SK-N-SH (cell line): Measurements from ENCODE around the gene SLC5A1. TPM values are rescaled to one million over a fixed set of nuclear protein-coding genes. Genes with fewer than 3 reads are reported as not detected.

Experiments
- CTCF ChIA-PET: fragments of 300-600, 350-600 bp; formaldehyde crosslinking; extraction: SDS; loops from one replicate; lab custom pipeline; 2021; lab: Yijun Ruan, JAX
- POLR2A ChIA-PET: fragments of 350-600 bp; sonication (Branson Sonifier 250); formaldehyde crosslinking; extraction: SDS; loops from one replicate; lab custom pipeline; 2020; ENCODE audit warnings: antibody characterized with exemption, inconsistent platforms; lab: Yijun Ruan, JAX
- DNase-seq: peaks from one replicate; pipeline ENCODE4 v3.0.0; 2012
- H2AFZ ChIP-seq: fragments of 200-600 bp; sonication (generic); 2 replicates; pipeline ENCODE4 v1.8.1; 2016; ENCODE audit warnings: antibody characterized with exemption, mild to moderate bottlenecking, low read depth
- H3F3A ChIP-seq: fragments of 200-600 bp; sonication (generic); replicated peaks from 2 replicates; pipeline ENCODE3; 2016; ENCODE audit warnings: antibody characterized with exemption, mild to moderate bottlenecking; ENCODE audit not compliant: insufficient read depth
- H3K27ac ChIP-seq, 2 experiments: fragments of 200-500 bp in 1 of 2; fragments of 200-600 bp in 1 of 2; sonication (Bioruptor generic) in 1 of 2; sonication (generic), shearing (Covaris generic) in 1 of 2; 2 replicates each; pipeline versions ENCODE4 v1.5.1 to v1.6.1; 2014 to 2016; ENCODE audit warnings: low read depth in 2 of 2, inconsistent platforms in 1 of 2, low read length in 1 of 2, mild to moderate bottlenecking in 1 of 2, mixed read lengths in 1 of 2
- H3K27me3 ChIP-seq: fragments of 200-600 bp; sonication (generic), shearing (Covaris generic); 2 replicates; pipeline ENCODE4 v1.6.1; 2016; ENCODE audit warnings: mixed run types; ENCODE audit not compliant: insufficient read depth
- H3K36me3 ChIP-seq, 2 experiments: fragments of 200-500 bp in 1 of 2; fragments of 200-600 bp in 1 of 2; sonication (Bioruptor generic) in 1 of 2; sonication (generic) in 1 of 2; replicated peaks in 1 of 2; 2 replicates each; pipeline versions ENCODE3 to v1.5.1; 2014 to 2016; ENCODE audit warnings: low read length in 1 of 2, mild to moderate bottlenecking in 1 of 2; ENCODE audit not compliant: insufficient read depth in 2 of 2, control insufficient read depth in 1 of 2
- H3K4me1 ChIP-seq, 2 experiments: fragments of 200-500 bp in 1 of 2; fragments of 200-600 bp in 1 of 2; sonication (Bioruptor generic) in 1 of 2; sonication (generic), shearing (Covaris generic) in 1 of 2; 2 replicates each; pipeline versions ENCODE4 v1.5.1 to v1.6.1; 2014 to 2016; ENCODE audit warnings: low read depth in 1 of 2, low read length in 1 of 2, mixed run types in 1 of 2; ENCODE audit not compliant: insufficient read depth in 2 of 2, control insufficient read depth in 1 of 2
- H3K4me2 ChIP-seq: fragments of 200-600 bp; sonication (generic), shearing (Covaris generic); 2 replicates; pipeline ENCODE4 v1.6.1; 2017; ENCODE audit warnings: mixed run types
- H3K4me3 ChIP-seq, 2 experiments: fragments of 200-500 bp in 1 of 2; fragments of 200-600 bp in 1 of 2; sonication (Bioruptor generic) in 1 of 2; sonication (generic), shearing (Covaris generic) in 1 of 2; 2 replicates each; pipeline versions ENCODE4 v1.5.1 to v1.8.1; 2014 to 2016; ENCODE audit warnings: low read depth in 2 of 2, inconsistent platforms in 1 of 2, low read length in 1 of 2, mild to moderate bottlenecking in 1 of 2, mixed read lengths in 1 of 2, moderate library complexity in 1 of 2
- H3K79me2 ChIP-seq: fragments of 200-600 bp; sonication (generic); 2 replicates; pipeline ENCODE4 v1.8.1; 2017; ENCODE audit warnings: mild to moderate bottlenecking; ENCODE audit not compliant: insufficient read depth
- H3K9ac ChIP-seq: fragments of 200-600 bp; sonication (generic); 2 replicates; pipeline ENCODE4 v1.6.1; 2017; ENCODE audit warnings: mixed run types
- H3K9me2 ChIP-seq: fragments of 200-600 bp; sonication (generic); 2 replicates; pipeline ENCODE4 v1.6.1; 2017; ENCODE audit warnings: mixed run types
- H3K9me3 ChIP-seq: fragments of 200-600 bp; sonication (generic); 2 replicates; pipeline ENCODE4 v1.6.1; 2017; ENCODE audit warnings: mixed run types, mild to moderate bottlenecking, moderate library complexity
- H4K20me1 ChIP-seq: fragments of 200-600 bp; sonication (generic); 2 replicates; pipeline ENCODE4 v1.6.1; 2017; ENCODE audit warnings: mild to moderate bottlenecking, mixed run types; ENCODE audit not compliant: insufficient read depth
- CTCF ChIP-seq: fragments of 200-600 bp; sonication (generic); IDR thresholded peaks from 2 replicates; pipeline ENCODE4 v1.6.1; 2017; ENCODE audit warnings: antibody characterized with exemption, mild to moderate bottlenecking, moderate library complexity
- ELF1 ChIP-seq: IDR thresholded peaks from 2 replicates; pipeline ENCODE4 v1.4.0; 2012
- EP300 ChIP-seq, 2 experiments: IDR thresholded peaks; 2 replicates each; pipeline versions ENCODE4 v1.4.0 to v1.6.1; 2012; ENCODE audit warnings: borderline replicate concordance in 1 of 2, low read depth in 1 of 2, low read length in 1 of 2
- FOSL2 ChIP-seq: IDR thresholded peaks from 2 replicates; pipeline ENCODE4 v1.4.0; 2012; ENCODE audit warnings: low read depth, mild to moderate bottlenecking, moderate library complexity, borderline replicate concordance
- FOXM1 ChIP-seq: IDR thresholded peaks from 2 replicates; pipeline ENCODE4 v1.4.0; 2012; ENCODE audit warnings: low read depth, mild to moderate bottlenecking
- GABPA ChIP-seq: IDR thresholded peaks from 2 replicates; pipeline ENCODE4 v1.4.0; 2012; ENCODE audit warnings: low read depth, mild to moderate bottlenecking
- JUND ChIP-seq: IDR thresholded peaks from 2 replicates; pipeline ENCODE4 v1.4.0; 2012
- NFIC ChIP-seq: IDR thresholded peaks from 2 replicates; pipeline ENCODE4 v1.4.0; 2012; ENCODE audit warnings: borderline replicate concordance
- POLR2AphosphoS5 ChIP-seq: IDR thresholded peaks from 2 replicates; pipeline ENCODE4 v1.6.1; 2012; ENCODE audit warnings: low read depth, low read length
- RAD21 ChIP-seq: IDR thresholded peaks from 2 replicates; pipeline ENCODE4 v1.6.1; 2012; ENCODE audit warnings: mild to moderate bottlenecking, low read length
- RFX5 ChIP-seq: IDR thresholded peaks from 2 replicates; pipeline ENCODE4 v1.6.1; 2012; ENCODE audit warnings: mild to moderate bottlenecking, improper control_type of control experiment, low read length
- RXRA ChIP-seq: IDR thresholded peaks from 2 replicates; pipeline ENCODE4 v1.4.0; 2012; ENCODE audit warnings: low read depth, mild to moderate bottlenecking, borderline replicate concordance
- SIN3A ChIP-seq: IDR thresholded peaks from 2 replicates; pipeline ENCODE4 v1.6.1; 2012; ENCODE audit warnings: low read depth, mild to moderate bottlenecking, low read length, moderate library complexity, borderline replicate concordance
- SMC3 ChIP-seq: IDR thresholded peaks from 2 replicates; pipeline ENCODE4 v1.6.1; 2012; ENCODE audit warnings: low read depth, low read length, improper control_type of control experiment
- TAF1 ChIP-seq: IDR thresholded peaks from 2 replicates; pipeline ENCODE4 v1.6.1; 2012; ENCODE audit warnings: low read depth, mild to moderate bottlenecking, low read length, moderate library complexity, borderline replicate concordance
- WGBS: methylation state at CpG from one replicate; pipeline ENCODE4 v1.1.6; 2017; ENCODE audit warnings: low lambda C conversion rate; 5-methylcytosine and 5-hydroxymethylcytosine counted together
- polyA plus RNA-seq, 3 experiments: library from polyadenylated mRNA; depleted of rRNA; stranded (reverse); fragments of >200 nt; gene quantifications; 2 replicates each; pipeline ENCODE4 v1.2.3, GENCODE V29; 2012
- TF ChIP-seq, protein P1 (sequence below): IDR thresholded peaks from 2 replicates; pipeline ENCODE4 v1.4.0; 2012; ENCODE audit warnings: low read depth, borderline replicate concordance
- TF ChIP-seq, protein P2 (sequence below): IDR thresholded peaks from 2 replicates; pipeline ENCODE4; 2012

The SLC5A1 gene
- polyA plus RNA-seq, 1 of the 3 experiments (the other 2 are of a cell fraction): not detected

GRCh38 chr22:32067613-32068012 is 24.6 kb downstream of the SLC5A1 start (continued):
- no peak for TF ChIP-seq CTCF
- no peak for TF ChIP-seq SMC3
- TF ChIP-seq JUND: no peak
- TF ChIP-seq NFIC: no peak

- no peak for TF ChIP-seq POLR2AphosphoS5
- TF ChIP-seq FOXM1: no peak
- no peak for TF ChIP-seq NFIC
- TF ChIP-seq EP300 (IDR thresholded peaks at IDR 0.05; ENCODE audit: borderline replicate concordance in 1 of 2, low read depth in 1 of 2, low read length in 1 of 2): no peak
- TF ChIP-seq TAF1: no peak
- TF ChIP-seq, protein P1, sequence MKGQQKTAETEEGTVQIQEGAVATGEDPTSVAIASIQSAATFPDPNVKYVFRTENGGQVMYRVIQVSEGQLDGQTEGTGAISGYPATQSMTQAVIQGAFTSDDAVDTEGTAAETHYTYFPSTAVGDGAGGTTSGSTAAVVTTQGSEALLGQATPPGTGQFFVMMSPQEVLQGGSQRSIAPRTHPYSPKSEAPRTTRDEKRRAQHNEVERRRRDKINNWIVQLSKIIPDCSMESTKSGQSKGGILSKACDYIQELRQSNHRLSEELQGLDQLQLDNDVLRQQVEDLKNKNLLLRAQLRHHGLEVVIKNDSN: no peak
- TF ChIP-seq, protein P2, sequence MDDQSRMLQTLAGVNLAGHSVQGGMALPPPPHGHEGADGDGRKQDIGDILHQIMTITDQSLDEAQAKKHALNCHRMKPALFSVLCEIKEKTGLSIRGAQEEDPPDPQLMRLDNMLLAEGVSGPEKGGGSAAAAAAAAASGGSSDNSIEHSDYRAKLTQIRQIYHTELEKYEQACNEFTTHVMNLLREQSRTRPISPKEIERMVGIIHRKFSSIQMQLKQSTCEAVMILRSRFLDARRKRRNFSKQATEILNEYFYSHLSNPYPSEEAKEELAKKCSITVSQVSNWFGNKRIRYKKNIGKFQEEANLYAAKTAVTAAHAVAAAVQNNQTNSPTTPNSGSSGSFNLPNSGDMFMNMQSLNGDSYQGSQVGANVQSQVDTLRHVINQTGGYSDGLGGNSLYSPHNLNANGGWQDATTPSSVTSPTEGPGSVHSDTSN: no peak
- TF ChIP-seq SIN3A: no peak
- no peak for TF ChIP-seq SMC3
- no peak for TF ChIP-seq GABPA
- no peak for TF ChIP-seq FOSL2
- no peak for TF ChIP-seq RFX5
- no peak for TF ChIP-seq RAD21
- TF ChIP-seq ELF1: no peak
- no peak for TF ChIP-seq RXRA
- TF ChIP-seq JUND: no peak
- Histone ChIP-seq H3K36me3 (no peaks in the 10 kb centered on the region), H3K4me1 (no peaks in the 10 kb centered on the region), H3K9me2 (no peaks in the 10 kb centered on the region), H3K79me2 (no peaks in the 10 kb centered on the region), H3K27me3 (peaks cover 6% of the 10 kb centered on the region; the same call in 1 of the 2 replicates), H4K20me1 (no peaks in the 10 kb centered on the region), H3F3A (no peaks in the 10 kb centered on the region), H3K4me2 (no peak overlapping the region), H3K27ac (no peak overlapping the region), H3K9ac (no peak overlapping the region), H2AFZ (no peak overlapping the region), H3K9me3 (no peaks in the 10 kb centered on the region), H3K4me3 (no peak overlapping the region)
- POLR2A ChIA-PET: no interaction called here
- 41% methylated on average over 3 of the region's 4 CpGs for WGBS
- DNase-seq: no peak
- CTCF ChIA-PET: interaction anchor here (1.2 to 1.8 kb wide), 3 partner anchors 10 to 100 kb away, joined by 3 to 7 read pairs (median 5); no protein-coding TSS in a partner anchor
These were observed 26.7 kb downstream of the SLC5A1 start for GRCh38 chr22:32069579-32070372.
